Thoracic aorta endothelial cell (primary cell): ENCODE data around the gene CAPN3. TPM values are rescaled to one million over a fixed set of nuclear protein-coding genes. Genes with fewer than 3 reads are reported as not detected.

Experiments
- small RNA-seq: library from RNA; depleted of rRNA; stranded (forward); fragments of <200 nt; gene quantifications from one replicate; pipeline ENCODE3, GENCODE V24; 2012
- total RNA-seq: library from RNA; depleted of rRNA; stranded (reverse); fragments of >200 nt; gene quantifications from 2 replicates; pipeline ENCODE4 v1.2.3, GENCODE V29; 2012

The CAPN3 gene
- total RNA-seq: 0.27 and 0.57 TPM in 2 replicates

GRCh38 chr15:42359249-42359648 is at the start of gene CAPN3:
TSS of gene CAPN3 (plus strand) at chr15:42359501. CDS start at chr15:42359806, 305 bp downstream.

Small RNA genes lying within 50 kb of the gene (small RNA-seq; reads per million reads assigned to genes)
- not detected for gene RNU6-188P

Other genes with a start within 250 kb of the CAPN3 start
- gene PLA2G4F, start 202.9 kb upstream of the CAPN3 start, total RNA-seq: not detected in 2 replicates
- gene VPS39, start 151.2 kb upstream of the CAPN3 start, total RNA-seq: 65.4 and 72.9 TPM in 2 replicates
- 16.2 and 20.0 TPM in 2 replicates for gene GANC, start 86.3 kb upstream of the CAPN3 start, total RNA-seq
- gene TMEM87A, start 86.1 kb upstream of the CAPN3 start, total RNA-seq: 54.5 and 63.8 TPM in 2 replicates
- gene ZNF106, start 131.6 kb downstream of the CAPN3 start, total RNA-seq: 103 and 107 TPM in 2 replicates
- 247 and 250 TPM in 2 replicates for gene SNAP23, start 136.1 kb downstream of the CAPN3 start, total RNA-seq
- gene LRRC57, start 189.3 kb downstream of the CAPN3 start, total RNA-seq: 25.0 and 28.4 TPM in 2 replicates
- 71.7 and 83.9 TPM in 2 replicates for gene HAUS2, start 189.3 kb downstream of the CAPN3 start, total RNA-seq
- gene STARD9, start 216.1 kb downstream of the CAPN3 start, total RNA-seq: 13.2 and 15.2 TPM in 2 replicates